Hepatocyte (in vitro differentiated cells): ENCODE data around the gene BRIP1.

Source experiments
- CTCF ChIP-seq: fragments of 200-600 bp; sonication (generic); IDR thresholded peaks from 2 replicates; pipeline ENCODE4 v1.5.1; 2016; ENCODE audit warnings: antibody characterized with exemption, mild to moderate bottlenecking; ENCODE audit not compliant: poor library complexity
- EZH2 ChIP-seq: fragments of 200-600 bp; sonication (generic); IDR thresholded peaks from 2 replicates; pipeline ENCODE4 v1.6.1; 2016; ENCODE audit warnings: antibody characterized with exemption, mild to moderate bottlenecking, borderline replicate concordance
- EZH2phosphoT487 ChIP-seq: fragments of 200-600 bp; sonication (generic); IDR thresholded peaks from one replicate; pipeline ENCODE4 v1.6.1; 2018; ENCODE audit warnings: antibody characterized with exemption, mild to moderate bottlenecking, low read depth, moderate library complexity; ENCODE audit not compliant: unreplicated experiment, severe bottlenecking

DNA sequence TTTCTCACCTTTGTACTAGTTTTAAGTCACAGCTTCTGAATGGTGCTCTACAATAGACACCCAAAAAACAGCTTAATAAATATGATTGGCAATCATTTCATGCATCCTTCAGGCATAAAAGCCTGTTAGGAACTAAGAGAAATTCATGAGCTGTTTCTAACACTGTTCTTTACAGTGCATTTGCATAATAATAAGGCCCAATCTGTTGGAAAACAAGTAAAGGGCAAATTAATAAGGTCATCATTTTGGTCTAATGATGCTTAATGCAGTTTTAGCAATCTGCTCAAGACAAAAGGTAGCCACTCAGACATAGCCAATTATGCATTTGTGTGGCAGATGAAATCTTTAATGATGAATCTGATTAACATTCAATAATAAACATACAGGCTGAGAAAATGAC, 216.8 kb downstream of the BRIP1 start:
- TF ChIP-seq CTCF (no peak), EZH2 (no peak), EZH2phosphoT487 (no peak)
